Glutamatergic neuron (in vitro differentiated cells): Measurements from ENCODE around the gene RREB1. TPM values are rescaled to one million over a fixed set of nuclear protein-coding genes. Genes with fewer than 3 reads are reported as not detected.

Experiments
- DNase-seq: peaks from one replicate; pipeline ENCODE4 v3.0.0; 2022
- H3K27ac Mint-ChIP-seq: one replicate; pipeline ENCODE4 v1.8.0; 2020; ENCODE audit warnings: mild to moderate bottlenecking, mixed read lengths, inconsistent platforms; ENCODE audit not compliant: unreplicated experiment
- H3K27me3 Mint-ChIP-seq: one replicate; pipeline ENCODE4 v1.8.0; 2020; ENCODE audit warnings: mild to moderate bottlenecking, moderate library complexity, mixed read lengths, inconsistent platforms; ENCODE audit not compliant: unreplicated experiment
- H3K36me3 Mint-ChIP-seq: one replicate; pipeline ENCODE4 v1.8.0; 2020; ENCODE audit warnings: mild to moderate bottlenecking, mixed read lengths, inconsistent platforms; ENCODE audit not compliant: unreplicated experiment
- H3K4me1 Mint-ChIP-seq: one replicate; pipeline ENCODE4 v1.8.0; 2020; ENCODE audit warnings: mild to moderate bottlenecking, low read depth, mixed read lengths, inconsistent platforms; ENCODE audit not compliant: unreplicated experiment
- H3K4me3 Mint-ChIP-seq: one replicate; pipeline ENCODE4 v1.8.0; 2020; ENCODE audit warnings: mild to moderate bottlenecking, mixed read lengths, inconsistent platforms; ENCODE audit not compliant: unreplicated experiment
- H3K9me3 Mint-ChIP-seq: one replicate; pipeline ENCODE4 v1.8.0; 2020; ENCODE audit warnings: mild to moderate bottlenecking, moderate library complexity, mixed read lengths, inconsistent platforms; ENCODE audit not compliant: unreplicated experiment
- total RNA-seq: library from RNA; stranded (reverse); fragmentation: NEBNext Ultra II Directional; extraction: Animal tissue kit (Norgen Biotek cat#: 25700); gene quantifications from one replicate; pipeline ENCODE4 v1.2.1, GENCODE V29; 2021; ENCODE audit not compliant: unreplicated experiment
- TF ChIP-seq, protein P1 (sequence below): fragments of 200-600 bp; sonication (generic); IDR thresholded peaks from one replicate; pipeline ENCODE4 v1.5.0; 2021; ENCODE audit not compliant: partially characterized antibody, unreplicated experiment

RREB1 gene
- total RNA-seq, 1 donor from 2014 or later = 3.4 TPM

- H3K36me3 Mint-ChIP-seq = no peaks in the 10 kb centered on the region
- TF ChIP-seq, protein P1, sequence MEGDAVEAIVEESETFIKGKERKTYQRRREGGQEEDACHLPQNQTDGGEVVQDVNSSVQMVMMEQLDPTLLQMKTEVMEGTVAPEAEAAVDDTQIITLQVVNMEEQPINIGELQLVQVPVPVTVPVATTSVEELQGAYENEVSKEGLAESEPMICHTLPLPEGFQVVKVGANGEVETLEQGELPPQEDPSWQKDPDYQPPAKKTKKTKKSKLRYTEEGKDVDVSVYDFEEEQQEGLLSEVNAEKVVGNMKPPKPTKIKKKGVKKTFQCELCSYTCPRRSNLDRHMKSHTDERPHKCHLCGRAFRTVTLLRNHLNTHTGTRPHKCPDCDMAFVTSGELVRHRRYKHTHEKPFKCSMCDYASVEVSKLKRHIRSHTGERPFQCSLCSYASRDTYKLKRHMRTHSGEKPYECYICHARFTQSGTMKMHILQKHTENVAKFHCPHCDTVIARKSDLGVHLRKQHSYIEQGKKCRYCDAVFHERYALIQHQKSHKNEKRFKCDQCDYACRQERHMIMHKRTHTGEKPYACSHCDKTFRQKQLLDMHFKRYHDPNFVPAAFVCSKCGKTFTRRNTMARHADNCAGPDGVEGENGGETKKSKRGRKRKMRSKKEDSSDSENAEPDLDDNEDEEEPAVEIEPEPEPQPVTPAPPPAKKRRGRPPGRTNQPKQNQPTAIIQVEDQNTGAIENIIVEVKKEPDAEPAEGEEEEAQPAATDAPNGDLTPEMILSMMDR = no peak
- H3K9me3 Mint-ChIP-seq = no peaks in the 10 kb centered on the region
- DNase-seq = no peak
- no peak overlapping the region for H3K27ac Mint-ChIP-seq
- no peaks in the 10 kb centered on the region for H3K27me3 Mint-ChIP-seq
- H3K4me1 Mint-ChIP-seq = no peaks in the 10 kb centered on the region
- no peak overlapping the region for H3K4me3 Mint-ChIP-seq
These were observed 188.2 kb downstream of the RREB1 start for GRCh38 chr6:7295916-7296315.

DNA sequence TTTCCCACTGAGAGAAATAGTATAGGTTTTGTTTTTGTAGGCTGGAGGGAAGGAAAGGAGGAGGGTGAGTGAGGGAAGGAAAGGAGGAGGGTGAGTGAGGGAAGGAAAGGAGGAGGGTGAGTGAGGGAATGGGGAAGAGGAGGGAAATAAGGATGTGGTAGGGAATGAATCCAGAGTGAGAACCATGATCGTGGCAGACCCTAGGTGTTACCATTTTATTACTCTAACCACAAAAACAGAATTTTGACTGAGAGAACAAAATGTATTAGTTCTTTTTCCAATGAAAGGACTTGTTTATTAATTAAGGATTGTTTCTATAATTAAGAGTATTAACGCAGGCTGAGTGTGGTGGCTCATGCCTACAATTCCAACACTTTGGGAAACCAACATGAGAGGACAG lies 188.8 kb downstream of the RREB1 start:
- no peak overlapping the region for H3K4me3 Mint-ChIP-seq
- no peaks in the 10 kb centered on the region for H3K9me3 Mint-ChIP-seq
- H3K4me1 Mint-ChIP-seq = no peaks in the 10 kb centered on the region
- H3K36me3 Mint-ChIP-seq = no peaks in the 10 kb centered on the region
- no peaks in the 10 kb centered on the region for H3K27me3 Mint-ChIP-seq
- H3K27ac Mint-ChIP-seq = no peak overlapping the region
- no peak for DNase-seq
- TF ChIP-seq, protein P1 = no peak

DNA sequence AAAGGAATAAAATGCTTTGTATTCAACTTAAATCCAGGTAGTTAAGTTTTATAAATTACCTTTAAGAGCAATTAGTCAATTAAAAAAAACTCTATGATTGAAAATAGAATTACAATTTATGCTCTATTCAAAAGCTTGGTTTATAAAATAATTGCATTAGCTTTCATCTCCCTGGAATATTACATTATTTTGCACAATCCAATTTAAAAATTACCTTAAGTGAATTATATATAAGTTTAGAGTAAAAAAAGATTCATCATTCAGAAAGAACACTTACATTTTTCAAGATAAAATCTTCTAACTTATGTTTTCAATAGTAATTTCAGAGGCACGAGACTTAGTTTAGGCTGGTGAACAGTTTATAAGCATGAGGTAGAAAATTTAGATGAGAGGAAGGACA lies 190.4 kb downstream of the RREB1 start:
- H3K36me3 Mint-ChIP-seq = no peaks in the 10 kb centered on the region
- H3K27ac Mint-ChIP-seq = no peak overlapping the region
- DNase-seq = no peak
- H3K4me1 Mint-ChIP-seq = no peaks in the 10 kb centered on the region
- no peak overlapping the region for H3K4me3 Mint-ChIP-seq
- H3K27me3 Mint-ChIP-seq = no peaks in the 10 kb centered on the region
- no peaks in the 10 kb centered on the region for H3K9me3 Mint-ChIP-seq
- TF ChIP-seq, protein P1 = no peak

- DNase-seq = no peak
- no peaks in the 10 kb centered on the region for H3K9me3 Mint-ChIP-seq
- TF ChIP-seq, protein P1 = no peak
- H3K27ac Mint-ChIP-seq = no peak overlapping the region
- H3K36me3 Mint-ChIP-seq = no peaks in the 10 kb centered on the region
- no peaks in the 10 kb centered on the region for H3K27me3 Mint-ChIP-seq
- H3K4me3 Mint-ChIP-seq = no peak overlapping the region
- H3K4me1 Mint-ChIP-seq = no peaks in the 10 kb centered on the region
These were observed 193.2 kb downstream of the RREB1 start for GRCh38 chr6:7300926-7301325.

Other genes starting within 250 kb of the RREB1 start
- 113 TPM for gene SSR1, start 205.2 kb downstream of the RREB1 start, total RNA-seq